Brain microvascular endothelial cell (primary cell): ENCODE data around the gene SYN1.

ENCODE experiments used
- DNase-seq: peaks from one replicate; pipeline ENCODE4 v3.0.0-alpha.2; 2020
- H3K27ac ChIP-seq: fragments of 250-450 bp; sonication (Bioruptor Pico); 2 replicates; pipeline ENCODE4 v1.5.1; 2020; ENCODE audit warnings: mild to moderate bottlenecking, moderate library complexity
- H3K27me3 ChIP-seq: fragments of 250-450 bp; sonication (Bioruptor Pico); replicated peaks from 2 replicates; pipeline ENCODE4 v1.5.1; 2020; ENCODE audit warnings: mild to moderate bottlenecking
- H3K36me3 ChIP-seq: fragments of 250-450 bp; sonication (Bioruptor Pico); replicated peaks from 2 replicates; pipeline ENCODE4 v1.5.1; 2020; ENCODE audit warnings: mild to moderate bottlenecking
- H3K4me3 ChIP-seq: 2 replicates; pipeline ENCODE4 v1.5.1; 2011; ENCODE audit warnings: low read depth, mild to moderate bottlenecking, control low read depth, low read length, moderate library complexity
- in situ Hi-C: cut with HindIII; loops from 2 replicates; pipeline ENCODE4 v1.10.0; 2017; ENCODE audit warnings: low sequenced_read_pairs, low pct_ligation_motif_present
- TF ChIP-seq, protein P1 (sequence below): IDR thresholded peaks from 2 replicates; pipeline ENCODE4 v1.5.1; 2011; ENCODE audit warnings: low read depth, mild to moderate bottlenecking, moderate library complexity, low read length, control low read depth, inconsistent platforms; ENCODE audit errors: missing control alignments

SYN1 gene

DNA sequence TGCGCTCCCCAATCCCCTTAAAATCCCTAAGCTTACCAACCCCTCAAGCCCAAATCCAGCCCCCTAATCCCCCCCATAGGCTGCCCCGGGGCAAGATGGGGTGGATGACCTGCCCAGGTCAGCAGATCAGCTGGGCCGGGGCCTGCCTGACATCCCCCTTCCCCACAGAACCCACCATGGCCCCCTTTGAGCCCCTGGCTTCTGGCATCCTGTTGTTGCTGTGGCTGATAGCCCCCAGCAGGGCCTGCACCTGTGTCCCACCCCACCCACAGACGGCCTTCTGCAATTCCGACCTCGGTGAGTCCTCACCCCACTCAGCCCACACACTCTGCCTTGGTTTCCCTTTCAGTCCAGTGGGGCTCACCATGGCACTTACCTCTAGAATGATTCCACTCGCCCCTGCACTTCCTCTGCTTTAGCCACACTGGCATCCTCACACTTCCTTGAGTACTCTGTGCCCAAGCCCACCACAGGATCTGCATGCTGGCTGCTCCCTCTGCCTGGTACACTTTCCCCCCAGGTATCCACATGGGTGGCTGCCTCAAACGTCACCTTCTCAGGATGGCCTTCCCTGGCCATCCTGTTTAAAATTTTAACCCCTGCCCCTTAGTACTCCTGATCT, 36.3 kb downstream of the SYN1 start:
- in situ Hi-C loops = no loop called here
- peaks cover 19% of the 10 kb centered on the region for H3K36me3 ChIP-seq
- no peak for DNase-seq
- H3K27me3 ChIP-seq = no peaks in the 10 kb centered on the region
- TF ChIP-seq, protein P1, sequence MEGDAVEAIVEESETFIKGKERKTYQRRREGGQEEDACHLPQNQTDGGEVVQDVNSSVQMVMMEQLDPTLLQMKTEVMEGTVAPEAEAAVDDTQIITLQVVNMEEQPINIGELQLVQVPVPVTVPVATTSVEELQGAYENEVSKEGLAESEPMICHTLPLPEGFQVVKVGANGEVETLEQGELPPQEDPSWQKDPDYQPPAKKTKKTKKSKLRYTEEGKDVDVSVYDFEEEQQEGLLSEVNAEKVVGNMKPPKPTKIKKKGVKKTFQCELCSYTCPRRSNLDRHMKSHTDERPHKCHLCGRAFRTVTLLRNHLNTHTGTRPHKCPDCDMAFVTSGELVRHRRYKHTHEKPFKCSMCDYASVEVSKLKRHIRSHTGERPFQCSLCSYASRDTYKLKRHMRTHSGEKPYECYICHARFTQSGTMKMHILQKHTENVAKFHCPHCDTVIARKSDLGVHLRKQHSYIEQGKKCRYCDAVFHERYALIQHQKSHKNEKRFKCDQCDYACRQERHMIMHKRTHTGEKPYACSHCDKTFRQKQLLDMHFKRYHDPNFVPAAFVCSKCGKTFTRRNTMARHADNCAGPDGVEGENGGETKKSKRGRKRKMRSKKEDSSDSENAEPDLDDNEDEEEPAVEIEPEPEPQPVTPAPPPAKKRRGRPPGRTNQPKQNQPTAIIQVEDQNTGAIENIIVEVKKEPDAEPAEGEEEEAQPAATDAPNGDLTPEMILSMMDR = no peak
- H3K27ac ChIP-seq = peak overlapping the region; percentile 56
- peak overlapping the region; percentile 76 for H3K4me3 ChIP-seq

DNA sequence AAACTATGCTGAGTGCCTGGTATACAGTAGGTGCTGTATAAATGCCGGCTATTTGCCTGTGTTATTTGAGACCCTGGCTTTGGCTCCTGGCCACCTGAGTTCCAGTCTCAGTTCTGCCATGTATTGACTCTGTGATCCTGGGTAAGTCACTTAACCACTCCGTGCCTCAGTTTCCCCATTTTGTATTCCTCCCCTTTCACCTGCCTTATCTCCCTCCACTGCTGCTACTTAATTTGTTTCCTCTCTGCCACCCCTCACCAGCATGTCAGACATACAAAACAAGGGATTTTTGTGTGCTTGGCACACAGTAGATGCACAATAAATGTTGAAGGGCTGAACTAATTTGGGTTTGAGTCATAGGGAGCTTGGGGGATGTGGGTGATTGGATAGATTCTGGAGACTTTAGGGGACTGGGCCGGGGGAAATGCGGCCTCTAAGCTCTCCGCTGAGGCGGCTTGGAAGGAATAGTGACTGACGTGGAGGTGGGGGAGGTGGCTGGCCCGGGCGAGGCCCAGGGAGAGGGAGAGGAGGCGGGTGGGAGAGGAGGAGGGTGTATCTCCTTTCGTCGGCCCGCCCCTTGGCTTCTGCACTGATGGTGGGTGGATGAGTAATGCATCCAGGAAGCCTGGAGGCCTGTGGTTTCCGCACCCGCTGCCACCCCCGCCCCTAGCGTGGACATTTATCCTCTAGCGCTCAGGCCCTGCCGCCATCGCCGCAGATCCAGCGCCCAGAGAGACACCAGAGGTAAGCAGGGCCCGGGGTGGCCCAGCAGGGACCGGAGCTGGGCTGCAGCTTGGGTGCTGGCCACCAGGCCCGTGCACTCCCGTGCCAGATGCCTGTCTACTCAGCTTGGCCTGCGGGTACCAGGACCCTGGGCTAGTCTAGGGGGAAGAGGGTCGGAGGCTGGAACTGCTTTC, 37.7 kb downstream of the SYN1 start, which contains the start of gene TIMP1:
Gene TIMP1 (plus strand): TSS at position 706 of the 917 bp plus-strand sequence. CDS start 980 bp downstream, outside the sequence.
- H3K4me3 ChIP-seq = peak within 1 kb of the TSS; percentile 76
- TF ChIP-seq, protein P1 = no peak
- peak within 1 kb of the TSS; percentile 59 for H3K27ac ChIP-seq
- peak; percentile 94 for DNase-seq
- H3K36me3 ChIP-seq = peaks cover 19% of the 10 kb centered on the region
- in situ Hi-C loops = no loop called here
- H3K27me3 ChIP-seq = no peaks in the 10 kb centered on the region

DNA sequence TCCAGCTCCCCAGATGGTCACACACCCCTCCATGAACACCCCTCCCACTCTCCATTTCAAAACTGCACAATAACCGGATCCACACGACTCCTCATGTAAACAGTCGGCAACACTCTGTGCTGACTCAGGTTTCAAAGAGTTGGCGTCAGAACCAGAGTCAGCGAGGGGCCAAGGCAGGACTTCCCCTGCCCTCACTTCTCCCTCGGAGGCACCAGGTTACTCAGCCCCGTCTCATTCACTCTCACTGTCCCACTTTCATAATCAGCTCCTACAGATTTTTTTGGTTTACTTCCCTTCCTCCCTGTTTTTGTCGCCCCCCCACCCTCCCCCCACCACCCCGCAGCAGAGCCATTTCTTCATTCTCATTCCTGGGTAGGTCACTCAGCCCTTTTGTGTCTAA, 40.1 kb downstream of the SYN1 start:
- in situ Hi-C loops = no loop called here
- TF ChIP-seq, protein P1 = no peak
- Histone ChIP-seq H3K27ac (peak overlapping the region; percentile 79), H3K36me3 (no peaks in the 10 kb centered on the region), H3K4me3 (no peak overlapping the region), H3K27me3 (no peaks in the 10 kb centered on the region)
- peak; percentile 74 for DNase-seq

DNA sequence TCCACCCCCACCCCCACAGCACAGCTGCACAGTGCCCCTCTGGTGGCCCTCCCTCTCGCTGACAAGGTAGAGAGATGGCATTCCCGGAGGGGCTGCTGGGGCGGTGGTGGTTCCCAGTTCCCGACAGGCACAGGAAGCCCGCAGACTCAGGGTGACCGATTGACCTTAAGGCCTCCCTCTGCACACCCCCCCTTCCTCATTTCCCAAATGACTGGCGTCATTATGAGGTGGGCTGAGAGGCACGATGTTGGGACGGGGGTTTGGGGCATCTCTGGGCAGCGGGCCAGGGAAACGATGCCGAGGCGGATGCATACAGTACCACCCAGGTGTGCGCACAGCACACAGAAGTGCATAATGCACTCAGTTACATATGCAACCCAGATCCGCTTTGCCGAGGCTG, 41.0 kb downstream of the SYN1 start:
- Histone ChIP-seq H3K36me3 (no peaks in the 10 kb centered on the region), H3K27me3 (no peaks in the 10 kb centered on the region), H3K27ac (no peak overlapping the region), H3K4me3 (no peak overlapping the region)
- DNase-seq = no peak
- TF ChIP-seq, protein P1 = no peak
- in situ Hi-C loops = no loop called here

DNA sequence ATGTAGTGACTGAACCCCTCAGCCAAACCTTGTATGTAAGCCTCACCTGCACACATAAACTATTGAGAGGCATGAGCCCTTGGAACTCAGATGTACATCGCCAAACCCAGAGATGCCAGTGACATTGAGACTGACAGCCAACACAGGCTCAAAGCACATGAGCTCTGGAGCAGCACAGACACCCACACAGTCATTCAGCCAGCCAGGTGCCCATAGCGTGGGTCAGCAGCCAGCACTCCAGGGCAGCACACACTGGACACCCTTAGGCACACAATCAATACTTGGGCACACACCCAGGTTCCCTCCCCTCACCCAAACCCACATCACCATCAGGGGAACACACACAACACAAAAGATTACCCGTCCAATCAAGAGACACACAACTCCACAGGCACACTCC, 41.8 kb downstream of the SYN1 start:
- DNase-seq = no peak
- in situ Hi-C loops = no loop called here
- TF ChIP-seq, protein P1 = no peak

More for the DNA sequence above, 41.8 kb downstream of the SYN1 start:
- H3K27ac ChIP-seq = peak overlapping the region; percentile 25
- H3K36me3 ChIP-seq = no peaks in the 10 kb centered on the region
- H3K4me3 ChIP-seq = no peak overlapping the region
- no peaks in the 10 kb centered on the region for H3K27me3 ChIP-seq
